GM04503 (cell line): ENCODE data around the gene MAIP1.

Source experiments
- DNase-seq: peaks from one replicate; pipeline ENCODE4 v3.0.0-alpha.2; 2012; ENCODE audit warnings: low read depth

The MAIP1 gene

DNA sequence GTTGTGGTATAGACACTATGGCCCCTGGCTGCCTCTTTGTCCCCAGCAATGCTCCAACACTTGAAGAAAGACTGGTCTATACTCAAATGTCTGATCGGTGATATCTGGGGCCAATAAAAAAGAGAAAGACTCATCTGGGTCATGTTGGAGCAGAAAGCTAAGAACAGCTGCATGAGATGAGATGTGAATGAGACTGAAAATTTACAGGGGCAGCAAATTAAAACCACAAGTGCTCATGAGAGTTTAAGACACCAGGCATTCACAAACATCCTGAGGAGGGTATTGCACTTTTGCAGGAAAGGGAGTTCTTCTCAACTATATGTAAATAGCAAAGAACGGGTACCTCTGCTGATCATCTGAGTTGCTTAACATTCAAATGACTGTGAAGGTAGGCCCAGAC is 36.3 kb downstream of the MAIP1 start:
- DNase-seq, result no peak

DNA sequence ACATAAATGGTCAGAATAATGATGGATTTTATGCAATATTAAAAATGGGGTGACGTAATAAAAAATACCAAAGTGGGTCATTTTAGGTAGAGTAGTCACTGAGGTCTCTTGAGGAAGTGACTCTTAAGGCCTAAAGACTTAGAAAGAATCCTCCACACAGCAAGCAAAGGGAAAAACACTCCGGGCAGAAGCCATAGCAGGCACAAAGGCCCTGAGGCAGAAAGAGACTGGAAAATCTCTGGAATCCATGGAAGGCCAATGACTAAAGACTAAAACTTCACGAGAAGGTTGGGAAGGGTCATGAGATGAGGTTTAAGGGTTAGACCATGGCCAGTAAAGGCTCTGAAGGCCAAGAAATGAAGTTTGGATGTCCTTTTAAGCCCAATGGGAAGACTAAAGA is 36.9 kb downstream of the MAIP1 start:
- DNase-seq, result no peak

GRCh38 chr2:199994371-199994770 is 39.0 kb downstream of the MAIP1 start:
- no peak for DNase-seq

GRCh38 chr2:199994896-199995295 is 39.5 kb downstream of the MAIP1 start:
- no peak for DNase-seq

DNA sequence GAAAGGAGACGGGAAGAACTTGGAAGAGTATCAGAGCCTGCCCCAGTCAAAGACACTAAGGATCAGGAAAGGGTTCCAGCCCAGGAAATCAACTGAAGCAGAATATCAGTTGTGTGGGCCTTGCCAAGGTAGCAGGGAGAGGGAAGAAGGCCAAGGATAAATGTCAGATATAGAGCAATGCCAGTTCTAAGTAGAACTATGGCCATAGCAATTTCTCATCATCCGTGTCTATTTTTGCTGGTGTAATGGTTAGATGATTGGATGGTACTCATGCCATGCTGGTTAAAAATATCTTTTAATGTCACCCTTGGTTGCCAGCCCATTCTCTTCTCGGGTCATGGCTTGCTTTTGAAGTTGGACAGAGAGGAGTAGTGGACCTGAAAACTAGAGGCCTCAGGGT is 41.9 kb downstream of the MAIP1 start:
- no peak for DNase-seq

DNA sequence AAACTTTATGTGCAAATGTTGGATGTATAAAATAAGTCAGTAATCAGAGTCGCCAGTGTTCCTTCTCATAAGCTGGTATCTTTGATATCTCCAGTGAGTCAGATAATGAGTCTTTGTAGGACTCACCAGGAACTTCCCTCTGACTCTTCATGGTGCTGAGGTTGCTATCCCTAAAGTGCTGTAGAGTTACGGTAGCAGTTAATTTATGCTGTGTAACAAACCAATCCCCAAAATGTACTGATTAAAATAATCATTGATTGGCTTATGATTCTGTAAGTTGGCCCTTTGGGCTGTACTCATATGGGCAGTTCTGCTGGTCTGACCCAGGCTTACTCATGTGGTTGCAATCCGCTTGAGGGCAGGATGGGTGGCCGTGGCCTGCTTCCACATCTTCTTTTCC is 43.8 kb downstream of the MAIP1 start:
- DNase-seq, result no peak

DNA sequence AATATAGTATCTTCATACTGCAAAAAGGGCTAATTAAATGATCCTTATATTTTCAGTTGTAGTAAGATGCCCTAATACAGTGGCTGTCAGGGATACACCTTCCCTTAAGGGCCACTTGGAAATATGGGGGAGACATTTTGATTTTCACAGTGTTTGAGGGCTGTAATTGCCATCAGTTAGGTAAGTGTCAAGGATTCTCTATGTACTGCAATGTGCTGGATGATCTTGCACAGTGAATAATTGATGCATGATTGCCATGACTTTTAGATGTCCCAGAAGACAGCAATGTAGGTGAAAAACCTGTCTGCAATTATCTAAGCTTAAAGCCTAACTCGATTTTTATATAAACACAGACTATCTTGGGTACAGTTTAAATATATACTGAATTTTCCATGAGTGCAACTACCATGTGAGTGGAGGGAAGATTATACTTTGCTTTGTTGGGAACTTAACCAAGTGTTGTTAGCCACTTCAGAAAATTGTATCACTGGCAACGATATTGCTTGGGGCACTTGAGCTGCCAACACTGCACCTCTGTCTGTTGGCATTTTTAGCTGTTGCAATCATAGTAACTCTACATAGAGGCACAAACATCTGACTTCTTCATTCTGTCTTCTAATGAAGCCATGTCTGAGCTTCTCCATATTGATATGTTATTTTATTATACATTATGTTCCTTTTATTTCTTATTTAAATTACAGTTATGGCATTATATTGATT is 45.2 kb downstream of the MAIP1 start:
- no peak for DNase-seq

GRCh38 chr2:200003444-200003843 is 48.1 kb downstream of the MAIP1 start:
- DNase-seq, result no peak

GRCh38 chr2:200005675-200006074 is 50.3 kb downstream of the MAIP1 start:
- DNase-seq, result no peak

DNA sequence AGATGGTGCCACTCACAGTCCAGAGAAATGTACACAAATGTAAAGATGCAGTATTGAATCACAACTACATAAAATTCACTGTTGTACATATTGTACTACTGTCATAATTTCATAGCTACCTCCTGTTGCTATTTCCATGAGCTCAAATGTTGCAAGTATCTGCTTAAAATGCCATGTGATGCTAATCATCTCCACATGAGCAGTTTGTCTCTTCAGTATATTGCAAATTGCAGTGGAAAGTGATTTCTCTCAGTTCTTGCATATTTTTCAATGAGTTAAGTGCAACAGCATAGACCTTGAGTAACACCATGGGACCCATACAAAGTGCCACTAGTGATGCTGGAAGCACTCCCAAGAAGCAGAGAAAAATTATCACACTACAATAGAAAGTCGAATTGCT is 51.9 kb downstream of the MAIP1 start:
- DNase-seq, result no peak

- DNase-seq, result no peak
Observed at GRCh38 chr2:200012401-200012800, 57.0 kb downstream of the MAIP1 start.
